NCI-H526 (cell line): ENCODE measurements around the gene GRAMD2A.
"Not testable (repeated sequence)": the region's sequence is repeated elsewhere in the genome, so short reads cannot be mapped to it uniquely, and the experiment has no call there.

Experiments
- DNase-seq, 2 experiments: peaks; one replicate each; lab custom pipeline; 2025; lab: John Stamatoyannopoulos, UW

Gene GRAMD2A

GRCh38 chr15:72184165-72184811 lies 13.3 kb downstream of the GRAMD2A start:
- peak in 1 of 2 experiments; percentile 47 for DNase-seq

- no peak for DNase-seq
These were observed 13.8 kb downstream of the GRAMD2A start for GRCh38 chr15:72183781-72184164.

- DNase-seq, result no peak
These were observed 14.9 kb downstream of the GRAMD2A start for GRCh38 chr15:72182673-72183072.

- no peak for DNase-seq
These were observed 15.3 kb downstream of the GRAMD2A start for GRCh38 chr15:72182244-72182643.

- DNase-seq, result no peak
These were observed 16.7 kb downstream of the GRAMD2A start for GRCh38 chr15:72180761-72181324.

- peak in 1 of 2 experiments; percentile 23 for DNase-seq
These were observed 17.5 kb downstream of the GRAMD2A start for GRCh38 chr15:72179950-72180581.

GRCh38 chr15:72178976-72179585 lies 18.5 kb downstream of the GRAMD2A start:
- DNase-seq, result no peak

GRCh38 chr15:72176743-72177142 lies 20.8 kb downstream of the GRAMD2A start:
- no peak for DNase-seq

- no peak for DNase-seq
These were observed 21.4 kb downstream of the GRAMD2A start for GRCh38 chr15:72176159-72176558.

GRCh38 chr15:72175186-72176044 lies 22.2 kb downstream of the GRAMD2A start:
- no peak for DNase-seq

GRCh38 chr15:72174551-72175165 lies 22.9 kb downstream of the GRAMD2A start:
- DNase-seq, result no peak

- no peak for DNase-seq
These were observed 23.6 kb downstream of the GRAMD2A start for GRCh38 chr15:72173864-72174550.

GRCh38 chr15:72173401-72173800 lies 24.2 kb downstream of the GRAMD2A start:
- no peak for DNase-seq

GRCh38 chr15:72172796-72173195 lies 24.8 kb downstream of the GRAMD2A start:
- no peak for DNase-seq

GRCh38 chr15:72171978-72172377 lies 25.6 kb downstream of the GRAMD2A start:
- not testable (repeated sequence) for DNase-seq

GRCh38 chr15:72170691-72171090 lies 26.9 kb downstream of the GRAMD2A start:
- DNase-seq, result no peak

- no peak for DNase-seq
These were observed 27.5 kb downstream of the GRAMD2A start for GRCh38 chr15:72169921-72170611.

- no peak for DNase-seq
These were observed 28.2 kb downstream of the GRAMD2A start for GRCh38 chr15:72169236-72169920.

GRCh38 chr15:72168808-72169190 lies 28.8 kb downstream of the GRAMD2A start:
- DNase-seq, result no peak
